GM12891 (cell line): ENCODE data around the gene SMIM29.

Source experiments
- PAX5 ChIP-seq: IDR thresholded peaks from 2 replicates; pipeline ENCODE4 v1.6.1; 2011; ENCODE audit warnings: low read length, moderate library complexity, mild to moderate bottlenecking; ENCODE audit not compliant: insufficient read depth, severe bottlenecking
- POLR2A ChIP-seq: IDR thresholded peaks from 2 replicates; pipeline ENCODE4 v1.6.1; 2011; ENCODE audit warnings: low read depth, low read length, control low read depth
- POLR2AphosphoS5 ChIP-seq: IDR thresholded peaks from 2 replicates; pipeline ENCODE4 v1.6.1; 2011; ENCODE audit warnings: low read depth, low read length, control low read depth
- SPI1 ChIP-seq: IDR thresholded peaks from 2 replicates; pipeline ENCODE4 v1.6.1; 2011; ENCODE audit warnings: low read depth, low read length, control low read depth

DNA sequence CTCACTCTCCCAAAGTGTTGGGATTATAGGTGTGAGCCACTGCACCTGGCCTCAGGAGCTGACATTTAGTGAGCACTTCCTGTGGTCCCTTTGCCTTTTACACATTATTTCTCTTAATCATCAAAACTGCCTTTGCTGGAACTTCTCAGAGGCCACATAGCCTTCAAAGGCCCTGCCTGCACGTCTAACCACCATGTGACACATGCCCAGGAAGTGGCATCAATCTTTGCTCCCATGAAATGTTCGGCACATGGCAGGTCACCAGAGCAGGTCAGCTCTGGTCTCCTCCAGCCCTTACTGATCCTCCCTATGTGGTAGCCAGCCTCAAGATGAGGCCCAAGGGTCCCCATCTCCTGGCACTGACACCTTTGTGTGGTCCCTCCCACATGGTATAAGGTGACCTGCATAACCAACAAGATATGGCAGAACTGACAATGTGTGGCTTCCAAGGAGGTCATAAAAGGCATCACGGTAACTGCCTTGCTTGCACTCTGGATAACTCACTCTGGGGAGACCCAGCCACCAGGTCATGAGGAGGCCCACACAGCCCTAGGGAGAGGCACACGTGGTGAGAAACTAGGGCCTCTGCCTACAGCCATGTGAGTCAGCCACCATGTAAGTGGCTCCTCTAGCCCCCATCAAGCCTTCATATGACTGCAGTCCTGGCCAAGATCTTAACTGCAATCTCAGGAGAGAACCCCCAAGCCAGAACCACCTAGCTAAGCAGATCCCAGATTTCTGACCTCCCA lies 40.9 kb downstream of the SMIM29 start:
- TF ChIP-seq POLR2A (no peak), POLR2AphosphoS5 (no peak), SPI1 (no peak), PAX5 (no peak)
